ENCODE measurements around the gene RPL36.
"Not testable (repeated sequence)": the region's sequence is repeated elsewhere in the genome, so short reads cannot be mapped to it uniquely, and the experiment has no call there.

The RPL36 gene

DNA sequence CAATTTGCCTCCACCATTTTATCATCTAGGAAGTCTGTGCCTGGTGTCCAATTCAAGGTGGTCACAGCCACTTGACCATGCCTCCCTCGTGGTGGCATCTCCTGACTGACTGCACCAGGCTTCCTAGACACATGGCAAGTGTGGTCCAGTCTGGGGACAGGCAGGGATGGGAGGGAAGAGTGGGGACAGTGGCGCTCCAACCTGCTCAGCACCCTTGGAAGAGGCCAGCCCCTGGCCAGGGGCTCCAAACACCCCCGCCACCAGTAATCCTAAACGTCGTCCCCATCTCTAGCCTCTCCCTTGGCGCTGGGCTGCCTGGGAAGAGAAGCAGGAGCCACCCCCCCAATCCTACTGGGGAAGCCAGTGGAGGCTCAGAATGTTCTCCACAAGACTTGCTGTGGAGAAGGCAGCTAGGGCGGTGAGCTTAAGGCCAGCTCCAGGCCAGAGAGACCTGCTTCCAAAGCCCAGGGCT lies 2.7 kb downstream of the RPL36 start:
- peak overlapping the region; percentile 99 for H3K27ac Mint-ChIP-seq
- H3K4me3 Mint-ChIP-seq: peak overlapping the region; percentile 99
- peaks cover 68% of the 10 kb centered on the region for H3K4me1 Mint-ChIP-seq
- DNase-seq (ENCODE audit: low spot score in 2 of 2) (no peak), ATAC-seq (no peak)
- H3K9me3 Mint-ChIP-seq: no peaks in the 10 kb centered on the region
- H3K36me3 Mint-ChIP-seq: peaks cover 82% of the 10 kb centered on the region

GRCh38 chr19:5693195-5694166 lies 3.4 kb downstream of the RPL36 start:
- no peaks in the 10 kb centered on the region for H3K9me3 Mint-ChIP-seq
- peak overlapping the region; percentile 99 for H3K4me3 Mint-ChIP-seq
- H3K27ac Mint-ChIP-seq: peak overlapping the region; percentile 99
- H3K36me3 Mint-ChIP-seq: peaks cover 90% of the 10 kb centered on the region
- H3K4me1 Mint-ChIP-seq: peaks cover 62% of the 10 kb centered on the region
- DNase-seq (ENCODE audit: low spot score in 2 of 2) (no peak), ATAC-seq (no peak)

DNA sequence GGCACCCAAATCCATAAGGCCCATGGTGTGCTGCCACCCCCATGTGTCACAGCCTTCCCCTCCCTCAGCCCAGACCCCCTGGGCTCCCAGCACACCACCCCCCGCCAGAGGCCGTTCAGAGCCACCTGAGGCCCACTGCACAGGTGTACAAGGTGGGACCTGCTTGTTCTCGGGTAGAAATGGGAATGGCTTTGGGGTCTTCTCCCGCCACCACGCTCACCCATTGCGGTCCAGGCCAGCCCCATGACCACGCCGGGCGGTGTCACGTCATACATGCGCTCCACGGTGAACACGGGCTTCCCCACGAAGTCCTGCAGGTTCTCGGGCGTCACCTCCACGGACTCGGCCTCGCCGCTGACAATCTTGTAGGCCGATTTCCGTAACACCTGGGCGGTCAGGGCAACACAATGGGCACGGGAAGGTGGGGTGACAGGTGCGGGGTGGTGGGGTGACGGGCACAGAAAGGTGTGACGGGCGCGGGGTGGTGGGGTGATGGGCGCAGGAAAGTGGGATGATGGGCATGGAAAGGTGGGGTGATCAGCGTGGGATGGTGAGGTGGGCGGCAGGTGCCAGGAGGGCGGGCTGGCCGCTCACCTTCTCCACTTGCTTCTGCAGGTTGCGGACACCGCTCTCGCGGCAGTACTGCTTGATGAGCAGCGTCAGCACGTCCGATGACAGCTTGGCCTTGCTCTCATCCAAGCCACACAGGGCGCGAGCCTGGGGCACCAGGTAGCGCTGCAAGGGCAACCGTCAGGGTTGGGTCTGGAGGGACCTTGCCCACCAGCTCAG lies 4.3 kb downstream of the RPL36 start:
- no peaks in the 10 kb centered on the region for H3K9me3 Mint-ChIP-seq
- peak overlapping the region; percentile 99 for H3K27ac Mint-ChIP-seq
- peaks cover 98% of the 10 kb centered on the region for H3K36me3 Mint-ChIP-seq
- H3K4me1 Mint-ChIP-seq: peaks cover 61% of the 10 kb centered on the region
- ATAC-seq (no peak), DNase-seq (ENCODE audit: low spot score in 2 of 2) (no peak)
- peak overlapping the region; percentile 17 for H3K4me3 Mint-ChIP-seq

- Mint-ChIP-seq H3K4me1 (peaks cover 56% of the 10 kb centered on the region), H3K9me3 (no peaks in the 10 kb centered on the region), H3K27ac (peak overlapping the region; percentile 77), H3K36me3 (peaks cover 100% of the 10 kb centered on the region), H3K4me3 (peak overlapping the region; percentile 17)
- ATAC-seq (no peak), DNase-seq (ENCODE audit: low spot score in 2 of 2) (no peak)
These were observed 5.0 kb downstream of the RPL36 start for GRCh38 chr19:5694956-5695648.

DNA sequence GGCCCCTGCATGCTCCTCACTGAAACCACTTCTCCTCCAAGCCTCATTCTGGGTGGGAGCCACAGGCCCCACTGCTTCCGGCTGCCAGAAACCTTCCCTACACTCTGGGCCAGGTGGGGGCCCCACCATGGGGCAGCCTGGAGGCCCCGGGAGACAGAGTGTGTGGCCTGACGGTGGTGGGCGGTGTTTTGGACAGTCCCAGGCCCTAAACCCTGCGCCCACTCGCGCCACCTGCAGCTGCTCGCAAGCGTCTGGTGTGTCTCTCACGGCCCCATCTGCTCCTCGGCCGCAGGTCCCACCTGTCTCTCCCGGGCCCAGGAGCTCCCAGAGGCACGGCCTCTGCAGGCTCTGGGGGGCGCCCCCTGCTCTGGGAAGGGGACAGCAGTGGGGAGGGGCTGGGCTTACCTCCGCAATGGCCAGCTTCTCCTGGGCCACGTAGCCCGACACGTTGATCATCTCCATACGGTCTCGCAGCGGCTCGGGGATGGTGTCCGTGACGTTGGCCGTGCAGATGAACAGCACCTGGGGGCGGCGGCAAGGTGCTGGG lies 5.6 kb downstream of the RPL36 start:
- H3K4me1 Mint-ChIP-seq: peaks cover 49% of the 10 kb centered on the region
- no peak for ATAC-seq
- peaks cover 100% of the 10 kb centered on the region for H3K36me3 Mint-ChIP-seq
- peak overlapping the region; percentile 77 for H3K27ac Mint-ChIP-seq
- H3K4me3 Mint-ChIP-seq: no peak overlapping the region
- no peak for DNase-seq (ENCODE audit: low spot score in 2 of 2)
- no peaks in the 10 kb centered on the region for H3K9me3 Mint-ChIP-seq

DNA sequence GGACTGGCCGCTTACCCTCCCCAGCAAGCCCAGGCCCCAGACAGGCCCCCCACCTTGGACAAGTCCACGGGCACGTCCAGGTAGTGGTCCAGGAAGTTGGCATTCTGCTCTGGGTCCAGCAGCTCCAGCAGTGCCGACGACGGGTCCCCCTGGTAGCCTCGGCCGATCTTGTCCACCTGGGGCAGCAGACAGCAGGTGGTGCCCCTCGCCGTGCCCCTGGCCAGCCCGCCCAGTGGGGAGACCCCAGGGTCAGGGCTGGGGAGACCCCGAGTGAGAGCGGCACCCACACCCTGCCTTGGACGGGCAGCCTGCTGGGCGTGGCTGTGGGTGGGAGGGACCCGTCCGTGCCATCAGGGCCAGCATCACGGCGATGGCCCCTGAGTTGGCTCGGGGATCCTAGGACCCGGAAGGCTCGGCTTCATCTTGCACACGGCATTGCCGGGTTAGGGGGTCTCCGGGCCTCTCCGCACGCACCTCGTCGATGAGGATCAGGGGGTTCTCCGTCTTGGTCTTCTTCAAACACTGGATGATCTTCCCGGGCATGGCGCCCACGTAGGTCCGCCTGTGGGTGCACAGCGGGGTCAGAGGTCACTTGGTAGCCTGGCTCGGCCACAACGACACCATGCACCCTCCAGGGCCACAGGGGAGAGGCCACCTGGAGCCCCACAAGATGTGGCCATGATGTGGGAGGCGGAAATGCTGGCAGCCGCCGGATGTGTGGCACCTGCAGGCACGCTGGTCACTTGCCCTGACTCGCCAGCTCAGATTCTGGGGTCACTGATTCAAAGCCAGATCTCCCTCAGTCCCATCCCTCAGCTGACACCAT lies 6.3 kb downstream of the RPL36 start:
- H3K4me1 Mint-ChIP-seq: peaks cover 45% of the 10 kb centered on the region
- H3K36me3 Mint-ChIP-seq: peaks cover 100% of the 10 kb centered on the region
- H3K9me3 Mint-ChIP-seq: no peaks in the 10 kb centered on the region
- peak overlapping the region; percentile 85 for H3K27ac Mint-ChIP-seq
- DNase-seq (ENCODE audit: low spot score in 2 of 2): no peak
- no peak for ATAC-seq
- H3K4me3 Mint-ChIP-seq: no peak overlapping the region

- ATAC-seq (no peak), DNase-seq (ENCODE audit: low spot score in 2 of 2) (no peak)
- Mint-ChIP-seq H3K27ac (peak overlapping the region; percentile 85), H3K36me3 (peaks cover 100% of the 10 kb centered on the region), H3K4me1 (peaks cover 40% of the 10 kb centered on the region), H3K9me3 (no peaks in the 10 kb centered on the region), H3K4me3 (no peak overlapping the region)
These were observed 7.2 kb downstream of the RPL36 start for GRCh38 chr19:5697022-5697889.

- H3K27ac Mint-ChIP-seq: peak overlapping the region; percentile 85
- no peak for DNase-seq (ENCODE audit: low spot score in 2 of 2)
- peaks cover 32% of the 10 kb centered on the region for H3K4me1 Mint-ChIP-seq
- peaks cover 100% of the 10 kb centered on the region for H3K36me3 Mint-ChIP-seq
- no peak for ATAC-seq
- no peak overlapping the region for H3K4me3 Mint-ChIP-seq
- no peaks in the 10 kb centered on the region for H3K9me3 Mint-ChIP-seq
These were observed 8.0 kb downstream of the RPL36 start for GRCh38 chr19:5697890-5698634.

DNA sequence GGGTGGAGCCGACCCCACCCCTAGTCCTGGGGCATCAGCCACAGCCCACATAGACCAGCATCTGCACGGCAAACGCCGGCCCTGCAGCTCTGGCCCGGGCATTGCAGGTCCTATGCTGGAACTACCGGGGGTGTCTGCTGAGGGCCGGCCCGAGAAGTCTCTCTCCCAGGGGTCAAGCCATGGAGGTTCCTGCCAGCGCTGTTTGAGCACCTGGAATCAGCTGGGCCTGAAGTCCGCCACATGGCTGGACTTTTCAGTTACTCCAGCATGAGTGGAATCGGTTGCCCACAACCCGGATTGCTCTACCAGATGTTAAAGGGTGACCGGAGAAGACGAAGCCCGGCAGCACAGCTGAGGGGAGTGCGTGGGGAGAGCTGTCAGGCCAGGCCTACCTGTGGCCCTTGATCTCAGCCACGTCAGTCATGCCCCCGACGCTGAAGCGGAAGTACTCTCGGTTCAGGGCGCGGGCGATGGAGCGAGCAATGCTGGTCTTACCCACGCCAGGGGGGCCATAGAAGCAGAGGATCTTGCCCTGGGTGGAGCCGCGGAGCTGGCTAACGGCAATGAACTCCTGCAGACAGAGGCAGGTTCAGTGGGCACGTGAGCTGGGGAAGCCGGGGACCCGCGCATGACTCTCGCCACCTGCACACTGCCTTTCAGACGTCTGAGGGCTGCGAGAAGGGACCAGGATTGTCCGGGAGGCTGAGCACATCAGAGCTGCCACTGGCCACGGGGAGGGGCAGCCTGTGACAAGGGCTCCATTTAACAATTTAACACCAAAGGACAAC lies 8.7 kb downstream of the RPL36 start:
- Mint-ChIP-seq H3K4me3 (no peak overlapping the region), H3K4me1 (peaks cover 29% of the 10 kb centered on the region), H3K36me3 (peaks cover 100% of the 10 kb centered on the region), H3K9me3 (no peaks in the 10 kb centered on the region), H3K27ac (peak overlapping the region; percentile 20)
- DNase-seq (ENCODE audit: low spot score in 2 of 2): no peak
- no peak for ATAC-seq

DNA sequence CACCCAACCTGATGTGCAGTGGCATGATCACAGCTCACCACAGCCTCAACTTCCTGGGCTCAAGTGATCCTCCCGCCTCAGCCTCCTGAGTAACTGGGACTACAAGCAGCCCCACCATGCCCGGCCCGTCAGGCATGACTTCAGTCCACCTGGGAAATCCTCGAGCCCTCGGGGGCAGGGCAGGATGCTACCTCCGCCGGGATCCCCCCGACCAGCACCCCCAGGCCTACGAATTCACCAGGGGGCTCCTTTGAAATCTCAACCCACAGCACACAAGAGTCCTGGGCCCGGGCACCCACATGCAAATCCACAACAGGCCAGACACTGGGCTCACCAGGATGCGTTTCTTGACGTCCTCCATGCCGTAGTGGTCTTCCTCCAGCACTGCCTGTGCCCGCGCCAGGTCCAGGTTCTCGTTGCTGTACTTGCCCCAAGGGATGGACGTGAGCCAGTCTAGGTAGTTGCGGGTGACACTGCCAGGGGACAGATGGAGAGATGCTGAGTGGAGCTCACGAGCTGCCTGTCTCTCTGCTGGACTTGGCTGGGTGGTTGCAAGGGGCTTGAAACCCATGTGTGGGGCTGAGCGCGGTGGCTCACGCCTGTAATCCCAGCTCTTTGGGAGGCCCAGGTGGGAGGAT lies 10.5 kb downstream of the RPL36 start:
- ATAC-seq: no peak
- no peaks in the 10 kb centered on the region for H3K9me3 Mint-ChIP-seq
- peak overlapping the region; percentile 85 for H3K27ac Mint-ChIP-seq
- no peak overlapping the region for H3K4me3 Mint-ChIP-seq
- H3K36me3 Mint-ChIP-seq: peaks cover 100% of the 10 kb centered on the region
- H3K4me1 Mint-ChIP-seq: peaks cover 13% of the 10 kb centered on the region
- no peak for DNase-seq (ENCODE audit: low spot score in 2 of 2)

DNA sequence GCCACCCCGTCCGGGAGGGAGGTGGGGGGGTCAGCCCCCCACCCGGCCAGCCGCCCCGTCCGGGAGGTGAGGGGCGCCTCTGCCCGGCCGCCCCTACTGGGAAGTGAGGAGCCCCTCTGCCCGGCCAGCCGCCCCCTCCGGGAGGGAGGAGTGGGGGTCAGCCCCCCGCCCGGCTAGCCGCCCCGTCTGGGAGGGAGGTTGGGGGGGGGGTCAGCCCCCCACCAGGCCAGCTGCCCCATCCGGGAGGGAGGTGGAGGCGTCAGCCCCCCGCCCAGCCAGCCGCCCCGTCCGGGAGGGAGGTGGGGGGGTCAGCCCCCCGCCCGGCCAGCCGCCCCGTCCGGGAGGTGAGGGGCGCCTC lies 11.9 kb downstream of the RPL36 start:
- not testable (repeated sequence) for H3K4me3 Mint-ChIP-seq; H3K4me1 Mint-ChIP-seq; H3K9me3 Mint-ChIP-seq; DNase-seq (ENCODE audit: low spot score in 2 of 2); ATAC-seq
- Mint-ChIP-seq H3K27ac (peak overlapping the region; percentile 85), H3K36me3 (peaks cover 100% of the 10 kb centered on the region)
